MM.1S (cell line): ENCODE measurements around the gene HSDL1.

ENCODE experiments used
- DNase-seq: peaks from one replicate; pipeline ENCODE4 v3.0.0-alpha.2; 2015
- H2AFZ ChIP-seq: fragments of 300-600 bp; sonication (generic); 2 replicates; pipeline ENCODE4 v1.6.0; 2016; ENCODE audit warnings: antibody characterized with exemption, low read length
- H3F3A ChIP-seq: fragments of 300-600 bp; sonication (generic); 2 replicates; pipeline ENCODE4 v1.6.1; 2016; ENCODE audit warnings: mild to moderate bottlenecking, antibody characterized with exemption, low read length, moderate library complexity, mixed read lengths; ENCODE audit not compliant: insufficient read depth
- H3K27ac ChIP-seq: fragments of 300-600 bp; sonication (generic); 2 replicates; pipeline ENCODE4 v1.5.1; 2016; ENCODE audit warnings: mild to moderate bottlenecking, low read length
- H3K27me3 ChIP-seq: fragments of 300-600 bp; sonication (generic); replicated peaks from 2 replicates; pipeline ENCODE4 v1.6.0; 2016; ENCODE audit warnings: low read length; ENCODE audit not compliant: insufficient read depth
- H3K36me3 ChIP-seq: fragments of 300-600 bp; sonication (generic); replicated peaks from 2 replicates; pipeline ENCODE4 v1.6.1; 2016; ENCODE audit warnings: mild to moderate bottlenecking, low read length, mixed read lengths; ENCODE audit not compliant: insufficient read depth
- H3K4me1 ChIP-seq: fragments of 300-600 bp; sonication (generic); 2 replicates; pipeline ENCODE4 v1.6.1; 2016; ENCODE audit warnings: low read length, mixed read lengths
- H3K4me2 ChIP-seq: fragments of 300-600 bp; sonication (generic); 2 replicates; pipeline ENCODE4 v1.6.0; 2016; ENCODE audit warnings: low read depth, low read length
- H3K4me3 ChIP-seq: fragments of 300-600 bp; sonication (generic); 2 replicates; pipeline ENCODE4 v1.5.1; 2016; ENCODE audit warnings: low read length, mixed read lengths
- H3K79me2 ChIP-seq: fragments of 300-600 bp; sonication (generic); 2 replicates; pipeline ENCODE4 v1.6.1; 2016; ENCODE audit warnings: mixed run types, low read length, mixed read lengths
- H3K9ac ChIP-seq: fragments of 300-600 bp; sonication (generic); 2 replicates; pipeline ENCODE4 v1.6.1; 2016; ENCODE audit warnings: low read length, mixed read lengths
- H3K9me2 ChIP-seq: fragments of 300-600 bp; sonication (generic); replicated peaks from 2 replicates; pipeline ENCODE4 v1.6.1; 2016; ENCODE audit warnings: mild to moderate bottlenecking, low read length, mixed read lengths; ENCODE audit not compliant: insufficient read depth
- H3K9me3 ChIP-seq: fragments of 300-600 bp; sonication (generic); replicated peaks from 2 replicates; pipeline ENCODE4 v1.6.1; 2016; ENCODE audit warnings: mild to moderate bottlenecking, low read length, mixed read lengths; ENCODE audit not compliant: insufficient read depth
- H4K20me1 ChIP-seq: fragments of 300-600 bp; sonication (generic); 2 replicates; pipeline ENCODE4 v1.6.1; 2016; ENCODE audit warnings: mild to moderate bottlenecking, low read length, moderate library complexity, mixed read lengths; ENCODE audit not compliant: insufficient read depth
- EZH2 ChIP-seq: fragments of 300-600 bp; sonication (generic); optimal IDR thresholded peaks from 2 replicates; pipeline ENCODE3; 2017; ENCODE audit warnings: low read depth, mild to moderate bottlenecking, antibody characterized with exemption, low read length, mixed read lengths
- EZH2phosphoT487 ChIP-seq: fragments of 300-600 bp; sonication (generic); IDR thresholded peaks from 2 replicates; pipeline ENCODE4 v1.6.1; 2018; ENCODE audit warnings: antibody characterized with exemption, low read length
- TF ChIP-seq, protein P1 (sequence below): fragments of 300-600 bp; sonication (generic); IDR thresholded peaks from 2 replicates; pipeline ENCODE4 v1.5.1; 2016; ENCODE audit warnings: antibody characterized with exemption, low read length, mixed read lengths

The HSDL1 gene

DNA sequence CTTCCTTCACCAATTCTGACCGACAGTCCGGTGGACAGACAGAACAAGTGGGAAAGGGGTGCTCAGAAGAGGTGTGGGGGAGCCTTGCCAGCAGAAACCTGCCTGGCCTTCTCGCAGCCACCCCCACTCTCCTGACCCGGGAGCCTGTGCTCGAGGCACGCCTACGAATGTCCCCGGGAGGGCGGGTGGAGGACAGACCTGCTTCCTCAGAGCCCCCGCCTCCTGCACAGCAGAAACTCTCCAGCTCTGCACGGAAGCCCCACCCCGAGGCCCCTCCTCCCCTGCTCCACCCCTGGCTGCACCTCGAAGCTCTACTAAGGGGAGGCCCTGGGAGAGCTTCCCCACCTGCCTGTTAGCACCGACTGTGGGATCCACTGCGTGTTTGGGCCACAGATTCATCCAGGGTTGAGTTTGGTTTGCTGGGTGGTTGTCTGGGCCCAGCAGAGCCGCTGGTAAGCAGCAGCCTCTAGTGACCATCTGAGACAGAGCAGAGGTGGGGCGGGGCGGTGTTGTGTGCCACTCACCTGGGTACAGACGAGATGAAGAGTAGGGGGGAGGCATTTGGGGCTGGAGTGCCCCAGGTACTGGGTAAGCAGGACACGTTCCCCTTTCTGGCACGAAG, 35.7 kb upstream of the HSDL1 start:
- Histone ChIP-seq H3K4me1 (peaks cover 12% of the 10 kb centered on the region; the same call in 1 of the 2 replicates), H3K27me3 (no peaks in the 10 kb centered on the region), H3F3A (no peaks in the 10 kb centered on the region), H3K27ac (no peak overlapping the region), H2AFZ (no peak overlapping the region), H4K20me1 (no peaks in the 10 kb centered on the region), H3K36me3 (no peaks in the 10 kb centered on the region), H3K9ac (no peak overlapping the region), H3K9me3 (no peaks in the 10 kb centered on the region), H3K4me3 (no peak overlapping the region), H3K79me2 (peaks cover 14% of the 10 kb centered on the region), H3K4me2 (no peak overlapping the region), H3K9me2 (no peaks in the 10 kb centered on the region)
- DNase-seq: no peak
- TF ChIP-seq, protein P1, sequence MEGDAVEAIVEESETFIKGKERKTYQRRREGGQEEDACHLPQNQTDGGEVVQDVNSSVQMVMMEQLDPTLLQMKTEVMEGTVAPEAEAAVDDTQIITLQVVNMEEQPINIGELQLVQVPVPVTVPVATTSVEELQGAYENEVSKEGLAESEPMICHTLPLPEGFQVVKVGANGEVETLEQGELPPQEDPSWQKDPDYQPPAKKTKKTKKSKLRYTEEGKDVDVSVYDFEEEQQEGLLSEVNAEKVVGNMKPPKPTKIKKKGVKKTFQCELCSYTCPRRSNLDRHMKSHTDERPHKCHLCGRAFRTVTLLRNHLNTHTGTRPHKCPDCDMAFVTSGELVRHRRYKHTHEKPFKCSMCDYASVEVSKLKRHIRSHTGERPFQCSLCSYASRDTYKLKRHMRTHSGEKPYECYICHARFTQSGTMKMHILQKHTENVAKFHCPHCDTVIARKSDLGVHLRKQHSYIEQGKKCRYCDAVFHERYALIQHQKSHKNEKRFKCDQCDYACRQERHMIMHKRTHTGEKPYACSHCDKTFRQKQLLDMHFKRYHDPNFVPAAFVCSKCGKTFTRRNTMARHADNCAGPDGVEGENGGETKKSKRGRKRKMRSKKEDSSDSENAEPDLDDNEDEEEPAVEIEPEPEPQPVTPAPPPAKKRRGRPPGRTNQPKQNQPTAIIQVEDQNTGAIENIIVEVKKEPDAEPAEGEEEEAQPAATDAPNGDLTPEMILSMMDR: no peak
- no peak for TF ChIP-seq EZH2
- TF ChIP-seq EZH2phosphoT487: no peak

DNA sequence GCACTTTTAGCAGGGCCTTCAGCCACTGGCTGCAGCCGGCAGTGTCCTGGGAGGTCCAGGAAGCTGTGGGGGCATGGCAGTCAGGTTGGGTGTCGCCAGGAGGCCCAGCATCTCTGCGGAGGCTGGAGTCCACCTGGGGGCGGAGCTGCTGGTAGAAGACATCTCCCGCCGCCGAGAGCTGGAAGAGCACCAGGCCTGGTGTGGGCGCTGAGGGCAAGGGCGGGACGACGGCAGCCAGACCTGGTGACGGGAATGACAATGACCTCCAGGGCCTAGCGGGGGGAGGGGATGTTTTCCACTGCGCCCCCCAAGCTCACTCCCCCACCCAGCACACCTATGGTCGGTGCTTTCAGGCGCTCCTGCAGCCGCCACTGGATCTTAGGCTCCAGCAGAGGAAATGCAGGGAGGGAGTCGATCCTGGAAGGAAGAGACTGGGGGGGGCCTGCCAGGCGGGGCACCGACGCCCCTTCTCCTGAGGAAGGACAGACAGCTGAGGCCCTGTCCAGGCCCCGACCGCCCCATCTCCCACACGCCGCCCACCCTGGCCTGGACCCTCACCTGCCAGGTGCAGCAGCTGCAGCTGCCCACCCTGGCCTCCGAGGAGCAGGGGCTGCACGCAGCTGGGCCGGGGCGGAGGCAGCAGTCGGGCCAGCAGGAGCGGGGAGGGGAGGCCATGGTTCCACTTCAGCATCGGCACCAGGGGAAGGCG, 34.8 kb upstream of the HSDL1 start:
- no peak for DNase-seq
- no peak for TF ChIP-seq EZH2
- TF ChIP-seq, protein P1: no peak
- no peak for TF ChIP-seq EZH2phosphoT487
- Histone ChIP-seq H3K9me3 (no peaks in the 10 kb centered on the region), H3K36me3 (no peaks in the 10 kb centered on the region), H3K27ac (no peak overlapping the region), H3K79me2 (peaks cover 7% of the 10 kb centered on the region; the same call in 1 of the 2 replicates), H3K4me3 (no peak overlapping the region), H3K4me2 (no peak overlapping the region), H3K9me2 (no peaks in the 10 kb centered on the region), H3F3A (no peaks in the 10 kb centered on the region), H4K20me1 (no peaks in the 10 kb centered on the region), H3K4me1 (peaks cover 12% of the 10 kb centered on the region; the same call in 1 of the 2 replicates), H3K9ac (no peak overlapping the region), H3K27me3 (no peaks in the 10 kb centered on the region), H2AFZ (no peak overlapping the region)

DNA sequence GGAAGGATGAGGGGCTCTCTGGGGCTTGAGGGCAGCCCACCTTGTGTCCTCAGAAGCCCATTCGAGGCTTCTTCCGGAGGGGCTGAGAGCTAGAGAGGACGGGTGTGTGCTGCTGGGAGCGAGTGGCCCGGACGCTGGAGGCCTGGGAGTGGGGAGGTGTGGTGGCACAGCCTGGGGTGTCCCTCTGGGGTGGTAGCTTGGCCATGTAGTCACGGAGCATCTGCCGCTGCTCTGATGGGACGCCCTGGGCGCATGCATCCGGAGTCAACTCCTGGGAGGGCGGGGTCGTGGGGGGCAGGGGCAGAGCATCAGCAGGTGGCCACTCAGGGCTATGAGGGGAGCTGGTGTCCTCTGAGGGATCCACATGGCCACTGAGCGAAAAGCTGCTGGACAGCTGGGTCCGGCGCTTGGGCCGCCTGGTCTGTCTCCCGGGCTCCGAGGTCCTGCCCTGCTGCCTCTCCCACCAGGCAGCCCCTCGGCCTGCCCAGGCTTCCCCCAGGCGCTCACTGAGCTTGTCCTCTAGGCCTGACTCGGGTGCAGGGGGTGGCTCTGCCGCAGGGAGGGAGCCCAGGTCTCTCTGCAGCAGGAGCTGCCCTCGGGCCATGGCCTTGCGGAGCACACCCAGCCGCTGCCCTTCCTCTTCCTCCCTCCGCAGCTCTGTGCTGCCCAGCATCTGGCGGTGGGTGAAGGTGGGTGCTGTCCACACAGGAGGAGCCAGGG, 34.1 kb upstream of the HSDL1 start:
- H2AFZ ChIP-seq: no peak overlapping the region
- H3K9me2 ChIP-seq: no peaks in the 10 kb centered on the region
- no peak overlapping the region for H3K4me3 ChIP-seq
- no peak overlapping the region for H3K9ac ChIP-seq
- H3F3A ChIP-seq: no peaks in the 10 kb centered on the region
- TF ChIP-seq EZH2 (no peak), EZH2phosphoT487 (no peak)
- TF ChIP-seq, protein P1: no peak
- no peak overlapping the region for H3K4me2 ChIP-seq
- no peaks in the 10 kb centered on the region for H3K27me3 ChIP-seq
- H4K20me1 ChIP-seq: no peaks in the 10 kb centered on the region
- no peaks in the 10 kb centered on the region for H3K79me2 ChIP-seq
- H3K9me3 ChIP-seq: no peaks in the 10 kb centered on the region
- peaks cover 12% of the 10 kb centered on the region; the same call in 1 of the 2 replicates for H3K4me1 ChIP-seq
- no peak overlapping the region for H3K27ac ChIP-seq
- no peaks in the 10 kb centered on the region for H3K36me3 ChIP-seq
- DNase-seq: no peak
